NCI-H510A treated with DMSO at 0.1 percent for 48 hours (cell line): ENCODE data around the gene DAW1.

Experiments
- DNase-seq: peaks from one replicate; lab custom pipeline; 2025; lab: John Stamatoyannopoulos, UW

DAW1 gene

DNA sequence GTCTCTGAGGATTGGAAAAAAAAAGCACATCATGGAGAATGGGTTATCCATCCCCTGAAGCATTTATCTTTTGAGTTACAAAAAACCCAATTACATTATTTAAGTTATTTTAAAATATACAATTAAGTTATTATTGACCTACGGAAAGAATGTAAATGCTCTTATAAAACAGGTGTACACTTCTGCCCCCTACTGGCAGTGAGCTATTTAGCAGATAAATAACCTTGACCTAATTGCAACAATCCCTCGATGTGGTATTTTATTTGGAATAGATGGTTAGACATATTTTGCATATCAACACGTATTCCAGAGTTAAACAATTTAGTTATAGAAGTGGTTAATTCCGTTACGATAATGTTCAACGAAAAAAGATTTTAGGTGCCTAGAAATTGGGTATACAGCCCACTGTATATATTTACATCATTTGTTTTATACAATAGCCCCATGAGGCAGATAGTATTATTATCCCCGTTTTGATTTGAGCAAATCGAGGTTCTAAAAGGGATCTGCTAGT is 9.1 kb upstream of the DAW1 start:
- peak; percentile 80 for DNase-seq

- DNase-seq: no peak
Measured at GRCh38 chr2:227862741-227863588, 8.5 kb upstream of the DAW1 start.

DNA sequence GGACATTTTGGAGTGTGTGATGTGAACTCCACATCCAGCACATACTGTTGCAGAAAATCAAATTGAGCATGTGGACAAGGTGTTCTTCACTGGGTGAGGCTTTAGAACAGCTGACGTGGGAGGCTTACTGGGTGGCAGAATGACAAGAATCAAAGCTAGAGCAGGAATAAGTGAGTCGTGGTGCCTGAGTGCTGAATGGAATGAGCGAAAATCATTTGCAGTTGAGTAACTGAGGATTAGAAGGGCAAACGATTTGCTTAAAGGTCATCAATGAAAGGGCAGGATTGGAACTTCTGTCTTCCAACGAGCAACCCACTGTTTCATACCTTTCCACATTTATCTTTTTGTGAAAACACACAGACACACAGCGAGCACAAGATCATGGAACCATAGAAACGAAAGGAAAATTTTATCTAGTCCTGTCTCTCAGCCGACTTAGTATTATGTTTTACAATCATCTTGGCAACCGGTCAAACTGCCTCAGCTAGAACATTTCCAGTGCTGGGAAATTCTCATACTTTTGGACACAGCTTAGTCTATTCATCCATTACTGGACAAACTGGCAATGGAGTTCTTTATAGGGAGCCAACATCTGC is 7.2 kb upstream of the DAW1 start:
- DNase-seq: no peak

- DNase-seq: no peak
Measured at GRCh38 chr2:227865291-227865690, 6.1 kb upstream of the DAW1 start.

DNA sequence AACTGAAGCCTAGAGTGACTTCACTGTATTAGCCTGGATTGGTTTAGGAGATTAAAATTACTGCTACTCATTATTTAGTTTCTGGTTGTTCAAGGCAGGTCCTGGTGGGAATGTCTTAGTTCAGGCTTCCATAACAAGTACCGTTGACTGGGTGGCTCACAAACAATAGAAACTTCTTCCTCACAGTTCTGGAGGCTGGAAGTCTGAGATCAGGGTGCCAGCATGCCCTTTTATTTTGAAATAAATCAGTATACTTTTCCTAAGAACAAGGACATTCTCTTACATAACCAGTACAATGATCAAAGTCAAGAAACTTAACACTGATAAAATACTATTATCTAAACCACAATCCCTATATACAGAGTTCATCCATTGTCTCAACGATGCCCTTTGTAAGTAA is 4.0 kb upstream of the DAW1 start:
- DNase-seq: no peak

DNA sequence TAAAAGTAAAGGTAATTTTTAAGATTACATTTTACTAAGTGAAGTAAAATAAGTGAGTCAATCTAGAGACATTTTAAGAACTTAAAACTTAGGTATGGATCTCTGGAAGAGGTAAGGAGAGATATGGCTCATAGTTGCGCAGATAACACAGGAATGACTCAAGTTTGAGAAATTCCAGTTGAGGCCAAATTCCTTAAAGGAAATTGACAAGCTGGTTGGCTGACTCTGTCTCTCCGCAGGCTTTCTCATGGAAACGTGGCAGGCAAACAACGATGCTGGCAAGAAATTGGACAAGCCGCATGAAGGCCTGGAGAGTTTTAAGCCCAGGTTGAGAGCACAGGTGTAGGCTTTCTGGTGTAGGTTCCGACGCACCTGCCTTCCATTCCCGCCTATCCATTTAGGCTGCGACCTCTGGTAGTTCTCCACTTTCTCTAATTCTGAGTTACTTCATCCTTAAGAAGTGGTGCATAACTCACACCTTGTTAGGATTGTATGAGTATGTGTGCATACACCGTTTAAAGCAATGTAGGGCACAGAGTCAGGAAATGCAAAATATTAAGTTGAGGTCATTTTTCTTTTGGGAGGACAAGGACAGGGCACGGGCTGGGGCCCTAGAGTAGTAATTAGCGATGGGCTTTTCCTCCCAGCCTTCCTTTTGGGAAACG is 589 bp upstream of the DAW1 start:
- peak; percentile 51 for DNase-seq

DNA sequence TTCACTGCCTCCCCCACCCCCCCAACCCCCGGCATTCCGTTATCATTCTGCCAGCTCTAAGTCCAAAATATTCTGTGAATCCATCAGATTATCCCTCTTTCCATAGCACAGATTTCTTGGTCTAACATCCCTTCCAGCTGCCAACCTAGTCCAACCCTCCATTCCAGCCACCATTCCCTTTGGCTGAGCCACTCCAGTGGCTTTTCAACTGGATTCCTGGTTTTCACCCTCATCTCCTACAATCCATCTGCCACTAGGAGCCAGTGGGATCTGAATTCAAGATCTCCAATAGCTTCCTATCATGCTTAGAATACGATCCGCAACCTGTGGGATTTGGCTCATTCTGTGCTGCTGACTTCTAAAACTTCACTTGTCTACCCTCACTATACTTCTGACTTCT is 1.2 kb downstream of the DAW1 start:
- DNase-seq: no peak

- DNase-seq: no peak
Measured at GRCh38 chr2:227876300-227876801, 4.9 kb downstream of the DAW1 start.

GRCh38 chr2:227877421-227878310 is 6.2 kb downstream of the DAW1 start:
- DNase-seq: no peak

- DNase-seq: no peak
Measured at GRCh38 chr2:227880460-227880859, 9.0 kb downstream of the DAW1 start.

DNA sequence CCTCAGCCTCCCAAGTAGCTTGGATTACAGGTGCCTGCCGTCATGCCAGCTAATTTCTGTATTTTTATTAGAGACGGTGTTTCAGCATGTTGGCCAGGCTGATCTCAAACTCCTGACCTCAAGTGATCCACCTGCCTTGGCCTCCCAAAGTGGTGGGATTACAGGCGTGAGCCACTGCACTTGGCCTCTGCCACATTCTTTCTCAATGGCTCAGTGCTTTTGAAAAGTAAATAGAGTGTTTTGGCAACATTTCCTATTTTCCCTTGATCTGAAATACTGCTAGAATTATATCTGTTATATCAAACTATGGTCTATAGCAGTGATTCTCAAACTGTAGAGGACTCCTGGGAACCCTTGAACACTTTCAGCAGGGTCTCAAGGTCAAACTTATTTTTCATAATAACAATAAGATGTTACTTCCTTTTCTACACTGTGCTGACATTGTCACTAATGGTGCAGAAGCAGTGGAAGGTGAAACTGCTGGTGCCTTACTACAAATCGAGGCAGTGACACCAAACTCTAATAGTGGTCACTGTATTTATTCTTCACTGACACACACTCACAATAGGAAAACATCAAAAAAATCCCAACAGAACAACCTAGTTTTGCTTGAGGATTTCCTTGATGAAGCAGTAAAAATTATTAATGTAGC is 10.6 kb downstream of the DAW1 start:
- no peak for DNase-seq

- DNase-seq: peak; percentile 84
Measured at GRCh38 chr2:227884511-227884947, 13.1 kb downstream of the DAW1 start.

DNA sequence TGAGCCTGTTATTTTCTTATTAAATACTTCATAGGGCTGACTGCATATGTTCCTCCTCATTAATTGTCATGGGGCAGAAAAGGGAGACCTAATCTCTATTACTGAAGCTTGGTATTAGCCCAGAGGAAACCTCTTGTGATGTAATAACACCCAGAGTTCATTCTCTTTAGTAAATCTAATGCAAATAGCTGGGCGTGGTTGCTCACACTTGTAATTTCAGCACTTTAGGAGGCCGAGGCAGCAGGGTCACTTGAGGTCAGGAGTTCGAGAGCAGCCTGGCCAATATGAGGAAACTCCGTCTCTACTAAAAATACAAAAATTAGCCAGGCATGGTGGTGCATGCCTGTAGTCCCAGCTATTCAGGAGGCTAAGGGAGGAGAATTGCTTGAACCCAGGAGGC is 14.7 kb downstream of the DAW1 start:
- no peak for DNase-seq

DNA sequence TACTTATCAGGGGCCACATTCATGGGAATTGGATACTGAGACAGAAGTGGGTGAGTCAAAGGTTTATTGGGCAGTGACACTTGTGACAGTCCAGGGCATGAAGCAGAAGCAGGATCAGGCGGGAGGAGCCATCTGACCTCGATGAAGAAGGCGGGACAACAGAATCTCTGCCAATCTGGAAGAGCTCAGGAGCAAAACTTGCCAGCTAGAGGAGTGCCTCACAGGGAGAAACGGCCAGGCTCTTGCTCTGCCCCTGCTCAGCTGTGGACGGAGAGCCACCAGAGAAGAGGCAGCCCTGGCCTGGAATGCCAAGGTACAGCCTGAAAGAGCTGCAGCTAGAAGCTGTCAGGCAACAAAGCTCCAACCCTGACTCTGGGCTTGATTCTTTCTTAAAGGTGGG is 16.9 kb downstream of the DAW1 start:
- DNase-seq: no peak

- no peak for DNase-seq
Measured at GRCh38 chr2:227889336-227889735, 17.9 kb downstream of the DAW1 start.

DNA sequence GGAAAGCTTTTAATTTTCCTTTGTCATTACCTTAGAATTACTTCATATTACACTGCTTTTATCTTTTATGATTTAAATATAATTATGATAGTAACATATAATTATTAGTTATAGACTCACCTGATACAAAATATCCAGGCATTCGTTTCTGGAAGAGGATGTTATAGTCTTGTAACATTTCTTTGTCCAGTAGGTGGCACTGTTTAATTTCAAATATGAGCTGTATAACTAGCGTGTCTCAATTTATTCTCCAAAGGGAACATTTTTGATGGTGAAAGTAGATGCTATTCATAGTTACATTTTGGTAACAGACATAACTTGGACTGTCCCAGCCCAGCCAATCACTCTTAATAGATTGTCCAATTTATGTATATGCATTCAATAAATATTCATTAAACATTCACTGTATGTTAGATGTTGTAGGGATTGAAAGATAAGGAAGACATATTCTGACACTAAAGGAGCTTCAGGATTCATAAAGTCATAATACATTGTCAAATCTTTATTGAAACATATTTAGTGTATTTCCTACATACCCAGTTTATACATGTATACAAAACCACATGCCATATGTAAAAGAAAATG is 19.2 kb downstream of the DAW1 start:
- DNase-seq: peak; percentile 91

GRCh38 chr2:227891673-227892072 is 20.2 kb downstream of the DAW1 start:
- no peak for DNase-seq

DNA sequence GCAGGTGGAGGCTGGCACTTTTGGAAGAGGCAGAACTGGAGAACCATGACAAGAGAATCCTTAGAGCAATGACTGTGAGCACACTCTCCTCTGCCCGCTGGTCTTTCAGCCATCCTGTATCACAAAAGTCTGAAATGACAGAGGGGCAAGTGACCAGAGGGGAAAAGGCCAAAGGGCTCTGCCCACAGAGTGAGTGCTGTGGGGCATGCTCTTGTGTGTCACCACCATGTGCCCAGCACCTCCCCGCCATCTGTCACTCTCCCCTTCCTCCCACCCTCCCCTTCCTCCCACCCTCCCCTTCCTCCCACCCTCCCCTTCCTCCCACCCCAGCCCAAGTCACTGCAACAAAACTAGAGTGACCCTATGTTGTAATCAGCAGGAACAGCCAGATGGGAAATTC is 31.9 kb downstream of the DAW1 start:
- DNase-seq: no peak

- no peak for DNase-seq
Measured at GRCh38 chr2:227906991-227907390, 35.6 kb downstream of the DAW1 start.

DNA sequence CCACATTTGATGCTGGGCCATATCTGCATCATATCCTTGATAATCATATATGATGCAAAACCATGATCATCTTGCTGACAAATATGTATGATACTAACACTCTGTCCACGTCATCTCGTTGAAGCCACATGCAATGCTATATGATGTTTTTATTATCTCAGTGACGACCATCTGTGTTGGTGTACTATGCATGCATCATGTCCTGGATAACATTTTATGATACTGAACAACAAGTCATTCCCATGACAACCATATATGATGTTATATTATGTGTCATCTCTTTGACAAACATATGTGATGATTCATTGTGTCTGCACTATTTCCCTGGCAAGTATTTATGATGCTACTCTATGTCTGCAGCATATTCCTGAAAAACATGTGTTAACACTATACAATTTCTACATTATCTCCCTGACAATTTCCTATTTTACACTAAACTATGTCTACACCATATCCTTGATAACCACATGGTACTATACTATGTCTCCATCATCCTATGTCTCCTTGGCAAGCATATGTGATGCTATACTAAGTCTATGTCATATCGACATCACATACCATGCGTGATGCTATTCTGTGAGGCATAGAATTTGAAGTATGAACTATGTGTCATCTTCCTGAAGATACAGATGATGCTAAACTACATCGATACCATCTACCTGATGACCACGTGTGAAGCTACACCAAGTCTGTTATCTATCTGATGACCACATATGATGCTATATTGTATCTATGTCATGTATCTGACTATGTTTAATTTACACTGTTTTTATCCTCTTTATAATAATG is 37.0 kb downstream of the DAW1 start:
- no peak for DNase-seq
